HG02885 (cell line): ENCODE measurements around the gene SLC6A6.
A peak's percentile ranks its signal among the peaks of the same experiment; 100 is the strongest.

Experiments used
- ATAC-seq: cut with Tn5 transposase; IDR thresholded peaks from one replicate; pipeline ENCODE4 v1.9.1; 2021; ENCODE audit warnings: mild to moderate bottlenecking; ENCODE audit not compliant: unreplicated experiment, poor library complexity

Gene SLC6A6

GRCh38 chr3:14371573-14372474, 30.6 kb upstream of the SLC6A6 start:
- ATAC-seq = peak; percentile 56

- ATAC-seq = no peak
Observed at GRCh38 chr3:14372587-14372986, 29.8 kb upstream of the SLC6A6 start.

- ATAC-seq = no peak
Observed at GRCh38 chr3:14373753-14374376, 28.5 kb upstream of the SLC6A6 start.

GRCh38 chr3:14374444-14374883, 27.9 kb upstream of the SLC6A6 start:
- ATAC-seq = no peak

- no peak for ATAC-seq
Observed at GRCh38 chr3:14375192-14375591, 27.2 kb upstream of the SLC6A6 start.

- ATAC-seq = no peak
Observed at GRCh38 chr3:14376348-14377043, 25.9 kb upstream of the SLC6A6 start.

- no peak for ATAC-seq
Observed at GRCh38 chr3:14377044-14377837, 25.2 kb upstream of the SLC6A6 start.

GRCh38 chr3:14377838-14378169, 24.6 kb upstream of the SLC6A6 start:
- peak; percentile 45 for ATAC-seq

GRCh38 chr3:14378415-14378814, 24.0 kb upstream of the SLC6A6 start:
- ATAC-seq = no peak

- ATAC-seq = no peak
Observed at GRCh38 chr3:14379843-14380242, 22.6 kb upstream of the SLC6A6 start.

GRCh38 chr3:14386254-14386653, 16.2 kb upstream of the SLC6A6 start:
- no peak for ATAC-seq

GRCh38 chr3:14388201-14388600, 14.2 kb upstream of the SLC6A6 start:
- ATAC-seq = no peak

GRCh38 chr3:14389166-14389606, 13.2 kb upstream of the SLC6A6 start:
- no peak for ATAC-seq

GRCh38 chr3:14389716-14390115, 12.7 kb upstream of the SLC6A6 start:
- no peak for ATAC-seq

- no peak for ATAC-seq
Observed at GRCh38 chr3:14391033-14391432, 11.4 kb upstream of the SLC6A6 start.

GRCh38 chr3:14392231-14392630, 10.2 kb upstream of the SLC6A6 start:
- ATAC-seq = no peak

GRCh38 chr3:14392803-14393319, 9.5 kb upstream of the SLC6A6 start:
- no peak for ATAC-seq

GRCh38 chr3:14393440-14394106, 8.8 kb upstream of the SLC6A6 start:
- no peak for ATAC-seq

- ATAC-seq = no peak
Observed at GRCh38 chr3:14396031-14396692, 6.2 kb upstream of the SLC6A6 start.
